ENCODE data around the gene EIF4A2. TPM values are rescaled to one million over a fixed set of nuclear protein-coding genes. Genes with fewer than 3 reads are reported as not detected.

Gene EIF4A2
- total and polyA plus RNA-seq, 9 of the 15 experiments (the other 6 are each of a cell fraction or from before 2014, with no cell fraction given): 307 to 754 (median 435) TPM

GRCh38 chr3:186825294-186825821, 42.0 kb downstream of the EIF4A2 start (continued):
- TF ChIP-seq PCBP2 (IDR thresholded peaks at IDR 0.05; ENCODE audit: low read depth, low read length, poor library complexity, severe bottlenecking): no peak
- no peak for TF ChIP-seq BACH1 (tag; IDR thresholded peaks at IDR 0.05)
- no peak for TF ChIP-seq JUN (IDR thresholded peaks at IDR 0.05; ENCODE audit: borderline replicate concordance, low read depth, low read length)
- TF ChIP-seq JUN (CRISPR knock-in tag; IDR thresholded peaks at IDR 0.05; ENCODE audit: borderline replicate concordance): no peak
- TF ChIP-seq HDAC2 (IDR thresholded peaks at IDR 0.05): no peak
- TF ChIP-seq PHB (CRISPR knock-in tag; IDR thresholded peaks at IDR 0.05): no peak
- no peak for TF ChIP-seq KDM5B (IDR thresholded peaks at IDR 0.05; ENCODE audit: insufficient replicate concordance, low read depth, low read length)
- no peak for TF ChIP-seq MNT (conservative IDR thresholded peaks at IDR 0.05)
- no peak for TF ChIP-seq PRDM10 (IDR thresholded peaks at IDR 0.05; ENCODE audit: partially characterized antibody)
- TF ChIP-seq EZH2 (IDR thresholded peaks at IDR 0.05; ENCODE audit: borderline replicate concordance, low read depth, low read length): no peak
- TF ChIP-seq ZNF12 (CRISPR knock-in tag; IDR thresholded peaks at IDR 0.05): 0 out of 2 replicates have a peak, but pooled peaks have one; percentile 39
- TF ChIP-seq NCOA2 (IDR thresholded peaks at IDR 0.05; ENCODE audit: partially characterized antibody in 2 of 2): no peak
- no peak for TF ChIP-seq FOSL1 (tag; conservative IDR thresholded peaks at IDR 0.05)
- TF ChIP-seq RFX7 (CRISPR knock-in tag; IDR thresholded peaks at IDR 0.05): no peak
- no peak for TF ChIP-seq MYNN (IDR thresholded peaks at IDR 0.05)
- TF ChIP-seq MYNN (CRISPR knock-in tag; IDR thresholded peaks at IDR 0.05): no peak
- TF ChIP-seq SMARCE1 (IDR thresholded peaks at IDR 0.05): peak; percentile 32; the same call in 1 of the 2 replicates
- TF ChIP-seq THAP12 (CRISPR knock-in tag; IDR thresholded peaks at IDR 0.05): no peak
- TF ChIP-seq ZBTB1 (CRISPR knock-in tag; IDR thresholded peaks at IDR 0.05; ENCODE audit: borderline replicate concordance, low read depth): no peak
- no peak for TF ChIP-seq TAF9B (IDR thresholded peaks at IDR 0.05; ENCODE audit: partially characterized antibody)
- no peak for TF ChIP-seq HDAC3 (IDR thresholded peaks at IDR 0.05; ENCODE audit: borderline replicate concordance, partially characterized antibody)
- no peak for TF ChIP-seq NFATC3 (IDR thresholded peaks at IDR 0.05)
- TF ChIP-seq ZNF143 (CRISPR knock-in tag; IDR thresholded peaks at IDR 0.05): no peak

All from K562 (cell line).